HepG2 (cell line): ENCODE measurements around the gene NNMT. TPM values are rescaled to one million over a fixed set of nuclear protein-coding genes. Genes with fewer than 3 reads are reported as not detected.
A peak's percentile ranks its signal among the peaks of the same experiment; 100 is the strongest.

Source experiments
- ATAC-seq: fragments of 200-7000 bp; cut with Tn5 transposase; 3 replicates; pipeline ENCODE4 v1.9.1; 2020; ENCODE audit warnings: mild to moderate bottlenecking, moderate library complexity
- BruUV-seq: library from RNA; stranded (reverse); fragments of 400-500 nt; replicated peaks from 2 replicates; lab custom pipeline; 2021; lab: Mats Ljungman, UMichigan
- CTCF ChIA-PET: fragments of 300-600 bp; formaldehyde crosslinking; extraction: SDS; loops from one replicate; lab custom pipeline; 2021; ENCODE audit warnings: low total read pairs, inconsistent platforms, low intra/inter-chr PET ratio; lab: Yijun Ruan, JAX
- POLR2A ChIA-PET: fragments of 350-600 bp; sonication (Branson Sonifier 250); formaldehyde crosslinking; loops from one replicate; lab custom pipeline; 2020; ENCODE audit warnings: antibody characterized with exemption, inconsistent platforms; lab: Yijun Ruan, JAX
- DNase-seq: peaks from one replicate; pipeline ENCODE4 v3.0.0-alpha.2; 2015; ENCODE audit warnings: low spot score
- FAIRE-seq: peaks from 3 replicates; lab custom pipeline; 2011; peaks lifted over from hg19 to GRCh38; lab: Jason Lieb, UNC
- H2AFZ ChIP-seq: one replicate; pipeline ENCODE4 v1.6.1; 2011; ENCODE audit warnings: low read length, inconsistent platforms
- H3K27ac ChIP-seq: fragments of 300-600 bp; 3 replicates; pipeline ENCODE4 v1.8.0; 2011; ENCODE audit warnings: mixed run types, mild to moderate bottlenecking, mixed read lengths, low read length, inconsistent platforms; ENCODE audit not compliant: insufficient read depth; ENCODE audit errors: extremely low read length
- H3K27me3 ChIP-seq, 2 experiments: fragments of 200-600 bp in 1 of 2; 2 replicates in 1 of 2; 3 replicates in 1 of 2; pipeline versions ENCODE4 v1.6.0 to v1.8.0; 2011; ENCODE audit warnings: low read length in 2 of 2, mild to moderate bottlenecking in 2 of 2, moderate library complexity in 2 of 2, inconsistent platforms in 1 of 2; ENCODE audit not compliant: insufficient read depth in 2 of 2, control insufficient read depth in 1 of 2
- H3K36me3 ChIP-seq, 2 experiments: fragments of 200-600 bp in 1 of 2; replicated peaks in 1 of 2; 2 replicates in 1 of 2; 3 replicates in 1 of 2; pipeline versions ENCODE4 v1.5.1 to v1.8.0; 2011; ENCODE audit warnings: low read length in 2 of 2, inconsistent platforms in 1 of 2; ENCODE audit not compliant: insufficient read depth in 2 of 2, control insufficient read depth in 1 of 2
- H3K4me1 ChIP-seq: 2 replicates; pipeline ENCODE4 v1.5.1; 2012; ENCODE audit warnings: low read length, inconsistent platforms; ENCODE audit not compliant: insufficient read depth
- H3K4me2 ChIP-seq: 2 replicates; pipeline ENCODE4 v1.6.0; 2011; ENCODE audit warnings: low read depth, low read length, inconsistent platforms
- H3K4me3 ChIP-seq, 3 experiments: fragments of 200-600 bp in 1 of 3; sonication (generic), shearing (Covaris generic) in 1 of 3; replicated peaks in 1 of 3; 2 replicates each; pipeline ENCODE4 v1.5.1; 2011 to 2016; ENCODE audit warnings: low read length in 3 of 3, inconsistent platforms in 2 of 3, low read depth in 2 of 3, mild to moderate bottlenecking in 2 of 3, control low read depth in 1 of 3, mixed read lengths in 1 of 3; ENCODE audit not compliant: insufficient read depth in 1 of 3
- H3K79me2 ChIP-seq: one replicate; pipeline ENCODE4 v1.6.1; 2011; ENCODE audit warnings: low read length, inconsistent platforms; ENCODE audit not compliant: insufficient read depth
- H3K9ac ChIP-seq: 2 replicates; pipeline ENCODE4 v1.6.0; 2011; ENCODE audit warnings: mild to moderate bottlenecking, low read depth, low read length, inconsistent platforms; ENCODE audit not compliant: insufficient read depth
- H3K9me3 ChIP-seq: 2 replicates; pipeline ENCODE4 v1.5.1; 2012; ENCODE audit warnings: mild to moderate bottlenecking, low read length
- H4K20me1 ChIP-seq: 2 replicates; pipeline ENCODE4 v1.6.0; 2011; ENCODE audit warnings: inconsistent platforms, mild to moderate bottlenecking, low read length, moderate library complexity; ENCODE audit not compliant: insufficient read depth
- CSRNP1 ChIP-seq: sonication (generic); formaldehyde crosslinking; IDR thresholded peaks from 2 replicates; pipeline ENCODE4 v1.8.1; 2023; ENCODE audit warnings: mild to moderate bottlenecking, missing genetic modification reagents
- HIC2 ChIP-seq: sonication (generic); formaldehyde crosslinking; IDR thresholded peaks from 2 replicates; pipeline ENCODE4 v1.9.0; 2022; ENCODE audit warnings: low read depth, missing genetic modification reagents
- NR2C2 ChIP-seq: sonication (generic); formaldehyde crosslinking; IDR thresholded peaks from 2 replicates; pipeline ENCODE4 v1.4.0; 2020; ENCODE audit warnings: missing genetic modification reagents, mild to moderate bottlenecking, moderate library complexity, borderline replicate concordance
- RARA ChIP-seq: IDR thresholded peaks from 2 replicates; pipeline ENCODE4 v1.6.1; 2016; ENCODE audit warnings: missing genetic modification reagents, missing compliant biosample characterization
- SNAI1 ChIP-seq: sonication (generic); formaldehyde crosslinking; IDR thresholded peaks from 2 replicates; pipeline ENCODE4 v1.5.0; 2020; ENCODE audit warnings: mild to moderate bottlenecking, missing genetic modification reagents, borderline replicate concordance
- ZBTB2 ChIP-seq: sonication (generic); formaldehyde crosslinking; IDR thresholded peaks from 2 replicates; pipeline ENCODE4 v1.8.0; 2022; ENCODE audit warnings: low read depth, missing genetic modification reagents
- ZNF687 ChIP-seq: sonication (generic); formaldehyde crosslinking; IDR thresholded peaks from 2 replicates; pipeline ENCODE4 v1.5.1; 2020; ENCODE audit warnings: mild to moderate bottlenecking, missing genetic modification reagents, moderate library complexity
- ZNF75D ChIP-seq: sonication (generic); formaldehyde crosslinking; IDR thresholded peaks from 2 replicates; pipeline ENCODE4 v1.8.1; 2023; ENCODE audit warnings: missing genetic modification reagents, mild to moderate bottlenecking, borderline replicate concordance
- ZNF841 ChIP-seq: sonication (generic); formaldehyde crosslinking; IDR thresholded peaks from 2 replicates; pipeline ENCODE4 v1.8.1; 2023; ENCODE audit warnings: missing genetic modification reagents, borderline replicate concordance
- WGBS: methylation state at CpG from one replicate; pipeline ENCODE4 v1.1.6; 2017; ENCODE audit warnings: low lambda C conversion rate; 5-methylcytosine and 5-hydroxymethylcytosine counted together
- in situ Hi-C: cut with HindIII; loops from 2 replicates; pipeline ENCODE4 v1.10.0; 2017; ENCODE audit warnings: low pct_unique_long_range_greater_than_20kb; ENCODE audit not compliant: extremely low pct_ligation_motif_present
- intact Hi-C: fragments of 100-400 bp; cut with micrococcal nuclease; formaldehyde crosslinking; loops from one replicate; pipeline ENCODE4 v1.10.0; 2022; ENCODE audit not compliant: unreplicated experiment
- polyA plus RNA-seq, 8 experiments: library from polyadenylated mRNA; depleted of rRNA in 3 of 8; stranded (reverse) in 7 of 8; unstranded in 1 of 8; fragments of >200 nt; fragmentation: Illumina TruSeq in 4 of 8; extraction: Trizol in 4 of 8; gene quantifications; 2 replicates each; pipeline versions ENCODE4 v1.2.1 to v1.2.3, GENCODE V29; 2011 to 2016; ENCODE audit warnings: low read depth in 4 of 8, missing spikeins in 1 of 8, mixed read lengths in 1 of 8; ENCODE audit not compliant: insufficient read depth in 1 of 8
- total RNA-seq, 5 experiments: library from RNA; depleted of rRNA; stranded (reverse); fragments of >200 nt; fragmentation: Illumina TruSeq; extraction: Trizol; gene quantifications; 2 replicates each; pipeline ENCODE4 v1.2.3, GENCODE V29; 2016; ENCODE audit warnings: low read depth in 1 of 5

The NNMT gene
- total and polyA plus RNA-seq, 2 of the 13 experiments (the other 11 are each of a cell fraction or from before 2014, with no cell fraction given), result 0.13 TPM; not detected in 1

- TF ChIP-seq ZBTB2 (CRISPR knock-in tag), result no peak
These were observed 39.3 kb upstream of the NNMT start (continued) for GRCh38 chr11:114256967-114257286.

GRCh38 chr11:114257621-114258558, 38.3 kb upstream of the NNMT start:
- 4% methylated on average over 14 of the region's 29 CpGs for WGBS
- intact Hi-C loops, result loop anchor here (2.0 kb wide), 1 partner anchor 47 kb away; no protein-coding TSS in a partner anchor
- FAIRE-seq (no peak), DNase-seq (peak; percentile 64), ATAC-seq (peak; percentile 83)
- Histone ChIP-seq H3K27ac (no peak overlapping the region), H2AFZ (no peak overlapping the region), H3K9me3 (no peaks in the 10 kb centered on the region), H3K4me1 (peaks cover 16% of the 10 kb centered on the region), H3K79me2 (no peaks in the 10 kb centered on the region), H3K36me3 (no peaks in the 10 kb centered on the region), H3K4me2 (peak overlapping the region; percentile 63), H4K20me1 (no peaks in the 10 kb centered on the region), H3K4me3 (peak overlapping the region; percentile 6 to 50 (median 30); a peak in 4 of 6 replicates), H3K9ac (no peak overlapping the region), H3K27me3 (peaks cover 4 to 27% of the 10 kb centered on the region in 2 experiments; a peak in 3 of 5 replicates)
- ChIA-PET POLR2A (no interaction called here), CTCF (interaction anchor here (1.1 to 1.6 kb wide), 2 partner anchors 222 to 264 kb away, joined by 4 to 8 read pairs; no protein-coding TSS in a partner anchor)
- no TSS peak for BruUV-seq
- in situ Hi-C loops, result loop anchor here (25.0 kb wide), 1 partner anchor 446 kb away; no protein-coding TSS in a partner anchor
- no peak for TF ChIP-seq ZNF841 (CRISPR knock-in tag)
- TF ChIP-seq SNAI1, result no peak
- no peak for TF ChIP-seq CSRNP1 (CRISPR knock-in tag)
- TF ChIP-seq ZNF75D (CRISPR knock-in tag), result no peak
- TF ChIP-seq ZNF687 (CRISPR knock-in tag), result peak; percentile 26; the same call in 1 of the 2 replicates
- TF ChIP-seq RARA (CRISPR knock-in tag), result peak; percentile 14; the same call in 1 of the 2 replicates
- peak; percentile 52 for TF ChIP-seq NR2C2
- peak; percentile 33; the same call in 1 of the 2 replicates for TF ChIP-seq HIC2 (CRISPR knock-in tag)
